SU-DHL-6 (cell line): Measurements from ENCODE around the gene BACE1.

Source experiments
- EZH2phosphoT487 ChIP-seq: fragments of 200-600 bp; sonication (generic), shearing (Covaris generic); conservative IDR thresholded peaks from 2 replicates; pipeline ENCODE4 v1.6.1; 2018; ENCODE audit warnings: mild to moderate bottlenecking, antibody characterized with exemption, low read length, moderate library complexity, mixed read lengths
- TF ChIP-seq, protein P1 (sequence below): fragments of 200-600 bp; sonication (generic); IDR thresholded peaks from one replicate; pipeline ENCODE4 v1.5.1; 2017; ENCODE audit warnings: antibody characterized with exemption, mild to moderate bottlenecking, low read length, moderate library complexity; ENCODE audit not compliant: insufficient read depth, poor library complexity, severe bottlenecking

- TF ChIP-seq, protein P1, sequence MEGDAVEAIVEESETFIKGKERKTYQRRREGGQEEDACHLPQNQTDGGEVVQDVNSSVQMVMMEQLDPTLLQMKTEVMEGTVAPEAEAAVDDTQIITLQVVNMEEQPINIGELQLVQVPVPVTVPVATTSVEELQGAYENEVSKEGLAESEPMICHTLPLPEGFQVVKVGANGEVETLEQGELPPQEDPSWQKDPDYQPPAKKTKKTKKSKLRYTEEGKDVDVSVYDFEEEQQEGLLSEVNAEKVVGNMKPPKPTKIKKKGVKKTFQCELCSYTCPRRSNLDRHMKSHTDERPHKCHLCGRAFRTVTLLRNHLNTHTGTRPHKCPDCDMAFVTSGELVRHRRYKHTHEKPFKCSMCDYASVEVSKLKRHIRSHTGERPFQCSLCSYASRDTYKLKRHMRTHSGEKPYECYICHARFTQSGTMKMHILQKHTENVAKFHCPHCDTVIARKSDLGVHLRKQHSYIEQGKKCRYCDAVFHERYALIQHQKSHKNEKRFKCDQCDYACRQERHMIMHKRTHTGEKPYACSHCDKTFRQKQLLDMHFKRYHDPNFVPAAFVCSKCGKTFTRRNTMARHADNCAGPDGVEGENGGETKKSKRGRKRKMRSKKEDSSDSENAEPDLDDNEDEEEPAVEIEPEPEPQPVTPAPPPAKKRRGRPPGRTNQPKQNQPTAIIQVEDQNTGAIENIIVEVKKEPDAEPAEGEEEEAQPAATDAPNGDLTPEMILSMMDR = no peak
- no peak for TF ChIP-seq EZH2phosphoT487
These were observed 32.0 kb downstream of the BACE1 start for GRCh38 chr11:117284053-117284452.
